ENCODE results near the gene SDHB. TPM values are rescaled to one million over a fixed set of nuclear protein-coding genes. Genes with fewer than 3 reads are reported as not detected.

Gene SDHB
- total RNA-seq, 1 donor from 2014 or later, result 123 TPM

DNA sequence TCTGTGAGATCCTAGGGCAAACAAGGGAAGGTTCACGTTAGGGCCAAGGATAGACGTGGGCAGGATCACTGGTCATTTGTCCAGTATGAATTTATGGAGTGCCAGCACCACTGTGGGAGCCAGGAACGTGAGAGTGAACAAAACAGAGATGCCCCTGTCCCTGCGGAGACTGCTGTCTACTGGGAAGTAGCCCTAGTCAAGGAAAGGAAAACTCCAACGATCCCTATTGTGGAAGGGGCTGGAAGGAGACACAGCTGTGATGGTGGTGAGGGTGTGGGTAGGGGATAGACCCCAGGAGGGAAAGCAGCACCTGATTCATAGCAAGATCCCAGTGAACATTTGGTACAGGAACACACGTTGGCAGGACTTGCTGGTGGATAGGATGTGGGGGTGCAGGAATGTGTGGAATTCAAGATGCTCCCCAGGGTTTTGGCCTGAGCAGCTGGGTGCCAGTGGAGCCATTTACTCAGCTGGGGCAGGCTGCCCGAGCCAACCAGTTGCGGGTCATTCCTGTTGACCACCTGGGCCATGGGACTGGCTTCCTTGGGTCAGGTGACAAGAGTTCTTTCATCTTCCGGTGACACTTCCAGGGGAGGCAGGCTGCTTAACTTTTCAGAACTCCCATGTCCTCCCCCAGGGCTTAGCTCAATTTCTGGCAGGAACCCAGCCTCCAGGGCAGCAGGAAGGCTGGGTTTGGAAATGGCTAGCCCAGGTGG is 40.9 kb downstream of the SDHB start:
- DNase-seq (ENCODE audit: low read depth), result no peak

DNA sequence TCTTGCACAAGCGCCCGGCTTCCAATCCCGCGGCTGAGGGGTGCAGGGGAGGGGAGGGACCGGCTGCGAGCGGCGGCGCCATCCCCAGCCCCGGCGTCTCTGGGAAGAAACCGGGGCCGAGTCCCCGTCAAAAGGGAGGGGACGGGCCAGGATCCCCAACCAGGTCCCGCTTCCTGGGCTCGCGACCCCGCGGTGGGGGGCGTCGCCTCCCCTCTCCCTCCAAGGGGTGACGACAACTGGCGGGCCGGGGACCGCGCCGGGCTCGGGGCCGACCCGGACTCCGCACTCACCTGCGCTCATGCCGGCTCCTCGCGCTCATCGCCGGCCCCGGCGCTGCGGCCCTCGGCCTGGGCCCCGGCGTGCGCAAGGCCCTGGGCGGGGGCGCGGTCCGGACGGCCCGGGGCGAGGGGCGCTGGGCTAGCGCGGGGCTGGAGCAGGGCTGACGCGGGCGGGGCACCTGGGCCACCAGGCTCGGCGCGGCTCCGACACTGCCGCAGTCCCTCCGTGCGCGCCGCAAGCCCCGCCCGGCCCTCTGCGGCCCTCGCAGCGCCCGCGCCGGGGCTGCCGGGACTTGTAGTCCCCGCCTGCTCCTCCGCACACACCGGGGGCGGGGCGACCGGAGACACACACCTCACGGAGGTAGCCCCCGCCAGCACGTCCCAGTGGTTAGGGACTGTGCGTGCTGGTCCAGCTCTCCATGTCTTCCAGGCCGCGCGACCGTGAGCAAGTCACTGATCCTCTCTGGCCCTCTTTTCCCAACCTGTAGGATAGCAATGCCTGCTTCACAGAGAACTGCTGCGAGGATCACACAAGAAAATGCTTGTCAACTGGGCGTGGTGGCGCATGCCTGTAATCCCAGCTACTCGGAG is 42.2 kb downstream of the SDHB start, which contains the start of gene ATP13A2:
TSS of gene ATP13A2 (minus strand) at position 490 of the 869 bp plus-strand sequence. CDS start at position 300, 190 bp downstream.
- peak; percentile 30 for DNase-seq (ENCODE audit: low read depth)

GRCh38 chr1:17011092-17011438 is 42.8 kb downstream of the SDHB start:
- no peak for DNase-seq (ENCODE audit: low read depth)

- no peak for DNase-seq (ENCODE audit: low read depth)
These were observed 44.1 kb downstream of the SDHB start for GRCh38 chr1:17009706-17010105.

- no peak for DNase-seq (ENCODE audit: low read depth)
These were observed 45.5 kb downstream of the SDHB start for GRCh38 chr1:17008208-17008855.

GRCh38 chr1:17007121-17007520 is 46.7 kb downstream of the SDHB start:
- no peak for DNase-seq (ENCODE audit: low read depth)

DNA sequence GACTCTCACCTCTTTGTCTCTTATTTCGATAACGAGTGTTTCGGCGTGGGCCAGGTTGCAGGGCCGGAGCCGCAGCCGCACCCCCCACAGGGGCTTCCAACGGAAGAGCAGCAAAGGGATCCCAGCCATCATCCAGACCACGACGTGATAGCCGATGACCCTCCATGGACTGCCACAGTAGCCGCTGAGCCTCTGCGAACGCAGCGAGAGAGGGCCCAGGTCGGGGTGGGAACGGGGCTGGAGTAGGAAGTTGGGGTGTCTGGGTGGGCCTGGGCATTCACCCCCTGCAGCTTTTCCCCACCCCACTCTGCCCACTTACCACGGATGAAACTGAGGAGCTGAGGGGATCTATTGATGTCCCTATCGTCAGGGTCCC is 48.5 kb downstream of the SDHB start:
- no peak for DNase-seq (ENCODE audit: low read depth)

DNA sequence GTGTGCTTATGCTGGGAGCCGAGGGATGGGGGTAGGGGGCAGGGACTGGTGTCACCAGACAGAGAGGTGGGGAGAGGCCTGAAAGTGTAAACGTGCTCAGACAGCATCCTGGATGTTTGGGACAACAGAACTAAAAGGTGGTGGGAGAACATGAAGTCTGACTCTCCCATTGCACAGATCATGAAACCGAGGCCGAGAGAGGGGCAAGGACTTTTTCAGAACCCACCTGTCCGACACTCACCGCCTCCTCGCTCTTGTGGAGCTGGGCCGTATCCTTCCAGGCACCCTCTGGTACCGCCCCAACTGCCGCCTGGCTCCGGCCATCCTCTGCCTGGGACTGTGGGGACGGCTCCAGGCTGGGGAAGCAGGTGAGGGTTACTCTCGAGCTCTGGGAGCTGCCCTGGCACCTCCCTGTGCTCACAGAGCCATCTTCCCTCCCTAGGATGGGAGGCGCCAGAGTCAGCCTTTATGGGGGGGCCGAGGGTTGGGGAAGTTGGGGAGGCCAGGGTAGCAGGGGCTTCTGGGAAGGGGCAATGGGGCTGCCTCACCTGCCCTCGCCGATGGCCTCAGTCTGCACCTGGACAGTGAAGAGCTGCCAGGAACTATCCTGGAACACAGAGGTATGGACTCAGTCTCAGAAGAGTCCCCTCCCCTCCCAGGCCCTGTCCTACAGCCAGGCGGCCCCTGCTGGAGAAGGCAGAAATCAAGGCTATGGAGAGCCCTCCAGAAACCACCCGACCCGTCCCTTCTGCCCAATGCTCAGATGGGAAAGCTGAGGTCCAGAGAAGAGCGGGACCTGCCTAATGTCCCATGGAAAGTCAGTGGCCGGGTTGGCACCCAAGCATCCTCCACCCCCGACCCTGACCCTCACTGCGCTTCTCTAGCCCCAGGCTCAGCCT is 49.1 kb downstream of the SDHB start:
- DNase-seq (ENCODE audit: low read depth), result no peak

GRCh38 chr1:17002524-17002902 is 51.3 kb downstream of the SDHB start:
- no peak for DNase-seq (ENCODE audit: low read depth)

DNA sequence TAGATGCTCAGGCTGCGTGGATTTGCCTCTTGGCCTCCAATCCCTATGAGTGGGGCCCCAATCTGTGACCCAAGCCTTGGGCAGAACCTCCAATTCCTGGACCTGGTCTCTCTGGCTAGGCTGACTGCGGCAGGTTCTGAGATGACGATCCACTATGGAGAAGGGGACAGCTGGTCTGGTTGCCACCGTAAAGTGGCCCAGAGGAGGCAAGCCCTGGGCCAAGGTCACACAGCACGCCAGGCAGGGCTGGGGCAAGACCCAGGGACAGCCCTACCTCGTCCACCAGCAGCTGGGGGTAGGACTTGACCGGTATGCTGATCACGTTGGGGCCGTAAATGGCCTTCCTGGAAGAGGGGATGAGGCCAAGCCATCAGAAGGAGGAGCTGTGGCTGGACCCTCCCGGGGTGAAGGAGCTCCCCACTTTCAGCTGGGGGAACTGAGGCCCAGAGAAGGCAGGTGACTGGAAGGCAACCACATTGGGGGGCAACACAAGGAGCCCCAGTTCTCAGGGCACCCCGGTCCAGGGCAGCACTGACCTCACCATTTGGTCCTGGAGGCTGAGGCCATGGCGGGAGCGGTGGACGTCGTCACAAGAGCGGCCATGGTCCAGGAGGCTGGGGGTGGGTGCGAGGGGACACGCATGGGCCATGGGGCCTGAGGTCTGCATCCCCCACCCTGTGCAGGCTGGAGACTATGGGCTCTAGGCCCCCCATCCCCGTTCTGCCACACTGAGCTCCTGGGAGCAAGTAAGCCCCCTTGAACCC is 51.9 kb downstream of the SDHB start:
- DNase-seq (ENCODE audit: low read depth), result no peak

DNA sequence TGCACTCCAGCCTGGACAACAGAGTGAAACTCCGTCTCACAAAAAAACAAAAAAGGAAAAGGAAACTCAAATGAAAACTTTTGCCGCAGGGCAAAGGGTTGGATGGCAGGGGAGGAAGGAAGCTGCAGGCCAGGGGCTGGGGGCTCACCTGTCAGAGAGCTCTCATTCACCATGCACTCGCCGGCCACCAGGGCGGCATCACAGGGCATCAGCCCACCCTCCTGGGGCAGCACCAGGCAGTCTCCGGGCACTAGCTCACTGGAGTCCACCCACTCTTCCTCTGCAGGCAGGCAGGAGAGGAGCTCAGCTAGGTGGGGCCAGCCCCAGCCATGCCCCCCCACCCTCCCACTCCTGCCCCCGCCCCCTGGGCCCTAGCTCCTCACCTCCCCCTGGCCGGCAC is 54.0 kb downstream of the SDHB start:
- no peak for DNase-seq (ENCODE audit: low read depth)

DNA sequence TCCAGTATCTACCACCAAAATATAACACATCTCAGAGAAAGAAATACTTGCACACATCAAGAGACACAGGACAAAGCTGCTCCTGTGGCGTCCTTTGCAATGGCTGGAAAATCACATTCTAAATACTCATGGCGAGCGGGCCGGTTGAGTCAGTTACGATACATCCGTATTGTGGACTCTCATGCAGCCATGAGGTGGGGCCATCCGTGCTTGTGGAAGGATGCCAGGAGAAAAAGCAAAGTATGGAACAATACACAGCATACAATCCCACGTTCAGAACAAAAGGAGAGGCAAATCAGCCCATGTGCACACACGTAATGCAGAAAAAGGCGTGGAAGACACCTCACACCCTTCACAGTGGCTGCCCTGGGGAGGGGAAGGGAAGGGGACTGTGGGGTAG is 55.2 kb downstream of the SDHB start:
- DNase-seq (ENCODE audit: low read depth), result no peak

DNA sequence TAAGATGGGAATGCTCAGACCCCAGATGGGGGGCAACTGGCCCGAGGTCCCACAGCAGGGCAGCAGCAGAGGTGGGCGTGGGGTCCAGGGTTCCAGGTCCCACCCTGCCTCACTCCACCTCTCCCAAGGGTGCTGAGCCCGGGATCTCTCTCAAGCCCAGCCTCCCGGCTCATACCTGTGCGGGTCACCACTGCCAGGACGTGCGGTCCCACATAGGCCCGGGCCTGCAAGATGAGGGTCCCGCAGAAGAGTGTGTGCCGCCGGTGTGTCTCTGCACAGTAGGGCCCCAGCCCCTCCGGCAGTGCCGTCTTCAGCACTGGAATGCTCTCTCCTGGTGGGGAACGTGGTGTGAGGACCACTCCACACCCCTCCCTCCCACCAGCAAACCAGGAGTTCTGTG is 57.0 kb downstream of the SDHB start:
- no peak for DNase-seq (ENCODE audit: low read depth)

- no peak for DNase-seq (ENCODE audit: low read depth)
These were observed 60.3 kb downstream of the SDHB start for GRCh38 chr1:16993521-16994038.

DNA sequence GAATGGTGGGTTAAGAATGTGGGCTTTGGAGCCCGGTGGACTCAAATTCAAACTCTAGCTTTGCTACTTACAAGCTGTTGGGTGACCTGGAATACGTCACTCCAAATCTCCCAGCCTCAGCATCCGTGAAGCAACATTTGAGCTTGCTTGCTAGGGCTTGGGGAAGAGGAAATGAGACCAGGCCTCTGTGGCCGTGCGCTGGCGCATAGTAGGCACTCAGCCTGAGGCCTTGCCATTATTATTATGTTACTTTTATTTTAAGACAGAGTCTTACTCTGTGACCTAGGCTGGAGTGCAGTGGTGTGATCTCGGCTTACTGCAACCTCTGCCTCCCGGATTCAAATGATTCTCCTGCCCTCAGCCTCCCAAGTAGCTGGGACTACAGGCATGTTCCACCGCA is 61.2 kb downstream of the SDHB start:
- no peak for DNase-seq (ENCODE audit: low read depth)

GRCh38 chr1:16992102-16992501 is 61.7 kb downstream of the SDHB start:
- DNase-seq (ENCODE audit: low read depth), result no peak

GRCh38 chr1:16991571-16991970 is 62.3 kb downstream of the SDHB start:
- no peak for DNase-seq (ENCODE audit: low read depth)

GRCh38 chr1:16989676-16990391 is 64.0 kb downstream of the SDHB start:
- DNase-seq (ENCODE audit: low read depth), result no peak

DNA sequence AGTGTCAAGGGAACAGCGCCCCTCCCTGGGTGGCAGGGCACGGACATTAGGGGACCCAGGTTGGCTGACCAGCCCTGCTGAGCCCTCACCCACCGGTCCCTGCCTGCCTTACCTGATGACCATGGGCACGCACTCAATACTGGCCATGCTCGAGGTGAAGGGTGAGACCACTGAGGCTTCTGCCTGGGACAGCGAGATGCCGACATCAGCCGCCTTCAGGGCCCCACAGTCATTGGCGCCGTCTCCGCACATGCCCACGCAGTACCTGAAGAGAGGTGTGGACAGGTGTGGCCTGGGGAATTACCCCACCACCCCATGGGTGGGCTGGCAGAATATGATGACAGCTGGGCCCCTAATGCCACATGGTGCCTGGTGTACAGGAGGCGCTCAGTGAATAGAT is 65.6 kb downstream of the SDHB start:
- DNase-seq (ENCODE audit: low read depth), result no peak

DNA sequence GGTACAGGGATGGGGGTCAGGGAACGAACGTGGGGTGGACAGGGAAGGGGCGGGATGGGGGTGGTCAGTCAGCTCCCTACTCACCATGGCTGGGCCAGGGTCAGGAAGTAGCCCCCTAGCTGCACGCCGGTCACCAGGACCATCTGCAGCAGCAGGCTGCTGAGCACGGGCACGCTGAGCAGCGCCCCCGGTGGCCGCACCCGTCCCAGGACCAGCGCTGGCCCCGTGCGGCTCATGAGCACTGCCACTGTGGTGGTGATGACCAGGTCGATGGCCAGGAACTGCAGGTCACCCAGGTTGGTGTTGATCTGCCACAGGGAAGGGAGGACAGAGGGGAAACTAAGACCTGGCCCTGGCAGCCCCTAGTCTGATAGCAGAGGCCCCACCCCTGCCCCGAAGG is 66.9 kb downstream of the SDHB start:
- DNase-seq (ENCODE audit: low read depth), result no peak

Data from renal cortical epithelial cell (primary cell).